Liver (tissue), 9 donors: ENCODE measurements around the gene P4HB. TPM values are rescaled to one million over a fixed set of nuclear protein-coding genes. Genes with fewer than 3 reads are reported as not detected.

Experiments
- DNase-seq: peaks from one replicate; pipeline ENCODE4 v3.0.0-alpha.2; 2017; ENCODE audit warnings: low spot score
- H3K27ac ChIP-seq, 2 donors: one replicate each; pipeline ENCODE4 v1.7.0; 2013; ENCODE audit warnings: inconsistent platforms in 2 of 2, low read length in 2 of 2, control low read depth in 1 of 2, low read depth in 1 of 2, mild to moderate bottlenecking in 1 of 2
- H3K27me3 ChIP-seq, 4 donors: one replicate each; pipeline versions ENCODE4 v1.6.1 to v1.7.0; 2013; ENCODE audit warnings: low read length in 3 of 4, inconsistent platforms in 1 of 4, mild to moderate bottlenecking in 1 of 4, moderate library complexity in 1 of 4; ENCODE audit not compliant: control insufficient read depth in 4 of 4, insufficient read depth in 4 of 4
- H3K36me3 ChIP-seq, 4 donors: one replicate each; pipeline versions ENCODE4 v1.6.1 to v1.7.0; 2013; ENCODE audit warnings: low read length in 3 of 4, mild to moderate bottlenecking in 3 of 4, low read depth in 1 of 4, moderate library complexity in 1 of 4; ENCODE audit not compliant: control insufficient read depth in 4 of 4, insufficient read depth in 3 of 4
- H3K4me1 ChIP-seq, 4 donors: one replicate each; pipeline versions ENCODE4 v1.6.1 to v1.7.0; 2013; ENCODE audit warnings: low read length in 3 of 4, mild to moderate bottlenecking in 3 of 4, moderate library complexity in 1 of 4; ENCODE audit not compliant: control insufficient read depth in 4 of 4, insufficient read depth in 4 of 4
- H3K4me3 ChIP-seq, 3 donors: one replicate each; pipeline versions ENCODE4 v1.6.1 to v1.7.0; 2013; ENCODE audit warnings: low read length in 3 of 3, control low read depth in 1 of 3, low read depth in 1 of 3, mild to moderate bottlenecking in 1 of 3
- H3K9ac ChIP-seq, 2 donors: one replicate each; pipeline ENCODE4 v1.7.0; 2013; ENCODE audit warnings: low read length in 2 of 2, mild to moderate bottlenecking in 2 of 2, moderate library complexity in 2 of 2, control low read depth in 1 of 2, low read depth in 1 of 2
- H3K9me3 ChIP-seq, 4 donors: one replicate each; pipeline versions ENCODE4 v1.6.1 to v1.7.0; 2013; ENCODE audit warnings: low read length in 3 of 4; ENCODE audit not compliant: control insufficient read depth in 4 of 4
- FOXA1 ChIP-seq: IDR thresholded peaks from 2 replicates; pipeline ENCODE4 v1.6.1; 2016; ENCODE audit warnings: antibody characterized with exemption
- HNF4A ChIP-seq, 2 donors: conservative IDR thresholded peaks; 2 replicates each; pipeline ENCODE4 v1.6.1; 2016; ENCODE audit warnings: antibody characterized with exemption in 2 of 2, mild to moderate bottlenecking in 2 of 2
- HNF4G ChIP-seq: IDR thresholded peaks from 2 replicates; pipeline ENCODE4 v1.6.1; 2016; ENCODE audit warnings: antibody characterized with exemption
- JUND ChIP-seq, 2 donors: IDR thresholded peaks; 2 replicates each; pipeline ENCODE4 v1.6.1; 2016; ENCODE audit warnings: antibody characterized with exemption in 2 of 2
- NR2F2 ChIP-seq: IDR thresholded peaks from 2 replicates; pipeline ENCODE4 v1.6.1; 2016; ENCODE audit warnings: antibody characterized with exemption
- RAD21 ChIP-seq, 2 donors: IDR thresholded peaks; 2 replicates each; pipeline ENCODE4 v1.6.1; 2016; ENCODE audit warnings: antibody characterized with exemption in 2 of 2, mild to moderate bottlenecking in 2 of 2
- RXRA ChIP-seq, 2 donors: IDR thresholded peaks; 2 replicates each; pipeline ENCODE4 v1.6.1; 2017 to 2018; ENCODE audit warnings: antibody characterized with exemption in 2 of 2, mild to moderate bottlenecking in 1 of 2
- SP1 ChIP-seq: IDR thresholded peaks from 2 replicates; pipeline ENCODE4 v1.6.1; 2018; ENCODE audit warnings: antibody characterized with exemption, mild to moderate bottlenecking
- TAF1 ChIP-seq: conservative IDR thresholded peaks from 2 replicates; pipeline ENCODE4 v1.6.1; 2016; ENCODE audit warnings: antibody characterized with exemption, mild to moderate bottlenecking
- YY1 ChIP-seq: IDR thresholded peaks from 2 replicates; pipeline ENCODE4 v1.6.1; 2016; ENCODE audit warnings: antibody characterized with exemption, mild to moderate bottlenecking
- WGBS: extraction: QIAGEN DNeasy Blood & Tissue Kit; methylation state at CpG from one replicate; pipeline ENCODE4 v1.1.7; 2013; 5-methylcytosine and 5-hydroxymethylcytosine counted together
- polyA plus RNA-seq, 2 donors: library from polyadenylated mRNA; stranded (reverse) in 1 of 2; unstranded in 1 of 2; fragments of 200-250 nt in 1 of 2; fragments of >200 nt in 1 of 2; fragmentation: Nextera tagmentation in 1 of 2; extraction: Ambion mirVana in 1 of 2; gene quantifications; one replicate each; pipeline versions ENCODE4 v1.2.1 to v1.2.3, GENCODE V29; 2013 to 2015
- total RNA-seq, 2 donors: library from RNA; depleted of rRNA; stranded (reverse); fragments of >200 nt; gene quantifications; one replicate each; pipeline ENCODE4 v1.2.3, GENCODE V29; 2014
- TF ChIP-seq, protein P1 (sequence below): fragments of 150-350 bp; IDR thresholded peaks from 2 replicates; pipeline ENCODE4 v1.5.1; 2017; ENCODE audit warnings: improper control_type of control experiment, low read depth, low read length; ENCODE audit not compliant: missing input control
- TF ChIP-seq, protein P2 (sequence below): IDR thresholded peaks from 2 replicates; pipeline ENCODE4 v1.6.1; 2016; ENCODE audit warnings: antibody characterized with exemption
- TF ChIP-seq, protein P3 (sequence below): IDR thresholded peaks from 2 replicates; pipeline ENCODE4 v1.6.1; 2016; ENCODE audit warnings: antibody characterized with exemption
- TF ChIP-seq, protein P4 (sequence below): IDR thresholded peaks from 2 replicates; pipeline ENCODE4 v1.6.1; 2016; ENCODE audit warnings: antibody characterized with exemption, mild to moderate bottlenecking
- donor health status: healthy.
- donor health status: healthy.
- donor health status: healthy.
- donor health status: healthy.
- donor health status: healthy.

P4HB gene
- total and polyA plus RNA-seq, 4 donors: 1,000 to 3,361 (median 1,576) TPM

DNA sequence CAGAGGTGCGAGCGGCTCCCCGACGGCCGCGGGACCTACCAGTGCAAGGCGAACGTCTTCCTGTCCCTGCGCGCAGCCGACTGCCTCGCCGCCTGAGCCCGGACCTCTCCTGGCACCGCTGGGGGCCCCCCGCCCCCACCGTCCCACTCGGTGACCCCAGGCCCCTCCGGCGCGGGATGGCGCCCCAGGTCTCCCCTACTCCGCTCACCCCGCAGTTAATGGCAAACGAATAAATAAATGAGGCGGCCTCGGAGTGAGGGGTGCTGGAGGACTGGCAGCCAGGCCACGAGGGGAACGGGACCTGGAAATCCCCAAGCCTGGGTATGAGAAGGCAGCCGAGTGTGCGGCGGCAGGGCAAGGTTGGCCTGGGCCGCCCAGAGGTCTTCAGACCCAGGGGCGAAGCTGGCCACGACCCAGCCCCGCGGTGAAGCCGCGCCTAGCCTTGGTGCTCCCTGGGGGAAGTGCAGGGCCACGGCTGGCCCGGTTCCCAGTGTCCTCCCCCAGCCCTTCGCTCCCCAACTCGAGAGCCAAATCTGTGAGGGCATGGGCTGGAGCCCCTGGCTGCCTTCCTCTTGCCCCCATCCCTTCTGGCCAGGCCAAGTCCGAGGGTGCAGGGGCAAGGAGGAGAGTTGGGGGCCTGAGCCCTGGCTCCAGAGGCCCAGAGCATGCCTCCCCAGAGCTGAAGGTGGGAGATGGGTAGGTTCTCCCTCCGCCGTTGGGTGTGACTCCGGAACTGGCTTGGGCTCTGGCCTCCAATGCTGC lies 42.5 kb upstream of the P4HB start:
- Histone ChIP-seq H3K9me3 (no peaks in the 10 kb centered on the region), H3K9ac (no peak overlapping the region), H3K4me1 (peaks cover 2 to 26% (median 15%) of the 10 kb centered on the region in 4 donors), H3K27me3 (no peaks in the 10 kb centered on the region), H3K36me3 (peaks cover 3 to 45% (median 23%) of the 10 kb centered on the region in 4 donors), H3K4me3 (peak overlapping the region in 1 of 3 donors; percentile 32), H3K27ac (no peak overlapping the region)
- no peak for TF ChIP-seq JUND (IDR thresholded peaks at IDR 0.05)
- TF ChIP-seq RAD21 (IDR thresholded peaks at IDR 0.05): no peak
- no peak for TF ChIP-seq TAF1
- no peak for TF ChIP-seq HNF4G
- TF ChIP-seq, protein P1, sequence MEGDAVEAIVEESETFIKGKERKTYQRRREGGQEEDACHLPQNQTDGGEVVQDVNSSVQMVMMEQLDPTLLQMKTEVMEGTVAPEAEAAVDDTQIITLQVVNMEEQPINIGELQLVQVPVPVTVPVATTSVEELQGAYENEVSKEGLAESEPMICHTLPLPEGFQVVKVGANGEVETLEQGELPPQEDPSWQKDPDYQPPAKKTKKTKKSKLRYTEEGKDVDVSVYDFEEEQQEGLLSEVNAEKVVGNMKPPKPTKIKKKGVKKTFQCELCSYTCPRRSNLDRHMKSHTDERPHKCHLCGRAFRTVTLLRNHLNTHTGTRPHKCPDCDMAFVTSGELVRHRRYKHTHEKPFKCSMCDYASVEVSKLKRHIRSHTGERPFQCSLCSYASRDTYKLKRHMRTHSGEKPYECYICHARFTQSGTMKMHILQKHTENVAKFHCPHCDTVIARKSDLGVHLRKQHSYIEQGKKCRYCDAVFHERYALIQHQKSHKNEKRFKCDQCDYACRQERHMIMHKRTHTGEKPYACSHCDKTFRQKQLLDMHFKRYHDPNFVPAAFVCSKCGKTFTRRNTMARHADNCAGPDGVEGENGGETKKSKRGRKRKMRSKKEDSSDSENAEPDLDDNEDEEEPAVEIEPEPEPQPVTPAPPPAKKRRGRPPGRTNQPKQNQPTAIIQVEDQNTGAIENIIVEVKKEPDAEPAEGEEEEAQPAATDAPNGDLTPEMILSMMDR: no peak
- TF ChIP-seq, protein P2, sequence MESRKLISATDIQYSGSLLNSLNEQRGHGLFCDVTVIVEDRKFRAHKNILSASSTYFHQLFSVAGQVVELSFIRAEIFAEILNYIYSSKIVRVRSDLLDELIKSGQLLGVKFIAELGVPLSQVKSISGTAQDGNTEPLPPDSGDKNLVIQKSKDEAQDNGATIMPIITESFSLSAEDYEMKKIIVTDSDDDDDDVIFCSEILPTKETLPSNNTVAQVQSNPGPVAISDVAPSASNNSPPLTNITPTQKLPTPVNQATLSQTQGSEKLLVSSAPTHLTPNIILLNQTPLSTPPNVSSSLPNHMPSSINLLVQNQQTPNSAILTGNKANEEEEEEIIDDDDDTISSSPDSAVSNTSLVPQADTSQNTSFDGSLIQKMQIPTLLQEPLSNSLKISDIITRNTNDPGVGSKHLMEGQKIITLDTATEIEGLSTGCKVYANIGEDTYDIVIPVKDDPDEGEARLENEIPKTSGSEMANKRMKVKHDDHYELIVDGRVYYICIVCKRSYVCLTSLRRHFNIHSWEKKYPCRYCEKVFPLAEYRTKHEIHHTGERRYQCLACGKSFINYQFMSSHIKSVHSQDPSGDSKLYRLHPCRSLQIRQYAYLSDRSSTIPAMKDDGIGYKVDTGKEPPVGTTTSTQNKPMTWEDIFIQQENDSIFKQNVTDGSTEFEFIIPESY: no peak
- TF ChIP-seq, protein P3, sequence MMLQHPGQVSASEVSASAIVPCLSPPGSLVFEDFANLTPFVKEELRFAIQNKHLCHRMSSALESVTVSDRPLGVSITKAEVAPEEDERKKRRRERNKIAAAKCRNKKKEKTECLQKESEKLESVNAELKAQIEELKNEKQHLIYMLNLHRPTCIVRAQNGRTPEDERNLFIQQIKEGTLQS: no peak
- WGBS: 25% methylated on average over 47 of the region's 47 CpGs
- DNase-seq: no peak

DNA sequence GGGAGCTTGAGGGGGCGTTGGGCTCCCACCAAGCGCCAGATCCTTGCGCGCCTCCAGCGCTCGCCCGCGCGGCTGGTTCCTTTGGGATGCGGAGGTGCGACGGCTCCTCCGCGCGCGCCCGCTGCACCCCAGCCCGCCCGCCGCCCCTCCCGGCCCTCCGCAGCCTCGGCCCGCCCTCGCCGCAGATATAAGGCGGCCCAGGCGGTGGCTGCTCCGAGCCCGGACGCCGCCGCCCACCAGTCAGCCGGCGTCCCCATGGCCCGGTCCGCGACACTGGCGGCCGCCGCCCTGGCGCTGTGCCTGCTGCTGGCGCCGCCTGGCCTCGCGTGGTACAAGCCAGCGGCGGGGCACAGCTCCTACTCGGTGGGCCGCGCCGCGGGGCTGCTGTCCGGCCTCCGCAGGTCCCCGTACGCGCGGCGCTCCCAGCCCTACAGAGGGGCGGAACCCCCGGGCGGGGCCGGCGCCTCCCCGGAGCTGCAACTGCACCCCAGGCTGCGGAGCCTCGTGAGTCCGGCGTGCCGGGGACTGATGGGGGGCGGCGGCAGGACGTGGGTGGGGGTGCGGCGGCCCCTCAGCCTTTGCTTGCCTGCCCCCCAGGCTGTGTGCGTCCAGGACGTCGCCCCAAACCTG lies 41.8 kb upstream of the P4HB start, which contains the start of gene NPB:
TSS of gene NPB (plus strand) at position 216 of the 630 bp plus-strand sequence. CDS start at position 256, 40 bp downstream.
- H3K36me3 ChIP-seq: peaks cover 3 to 45% (median 18%) of the 10 kb centered on the region in 4 donors
- no peak within 1 kb of the TSS for H3K27ac ChIP-seq
- TF ChIP-seq, protein P3: no peak
- TF ChIP-seq TAF1: no peak
- TF ChIP-seq, protein P4, sequence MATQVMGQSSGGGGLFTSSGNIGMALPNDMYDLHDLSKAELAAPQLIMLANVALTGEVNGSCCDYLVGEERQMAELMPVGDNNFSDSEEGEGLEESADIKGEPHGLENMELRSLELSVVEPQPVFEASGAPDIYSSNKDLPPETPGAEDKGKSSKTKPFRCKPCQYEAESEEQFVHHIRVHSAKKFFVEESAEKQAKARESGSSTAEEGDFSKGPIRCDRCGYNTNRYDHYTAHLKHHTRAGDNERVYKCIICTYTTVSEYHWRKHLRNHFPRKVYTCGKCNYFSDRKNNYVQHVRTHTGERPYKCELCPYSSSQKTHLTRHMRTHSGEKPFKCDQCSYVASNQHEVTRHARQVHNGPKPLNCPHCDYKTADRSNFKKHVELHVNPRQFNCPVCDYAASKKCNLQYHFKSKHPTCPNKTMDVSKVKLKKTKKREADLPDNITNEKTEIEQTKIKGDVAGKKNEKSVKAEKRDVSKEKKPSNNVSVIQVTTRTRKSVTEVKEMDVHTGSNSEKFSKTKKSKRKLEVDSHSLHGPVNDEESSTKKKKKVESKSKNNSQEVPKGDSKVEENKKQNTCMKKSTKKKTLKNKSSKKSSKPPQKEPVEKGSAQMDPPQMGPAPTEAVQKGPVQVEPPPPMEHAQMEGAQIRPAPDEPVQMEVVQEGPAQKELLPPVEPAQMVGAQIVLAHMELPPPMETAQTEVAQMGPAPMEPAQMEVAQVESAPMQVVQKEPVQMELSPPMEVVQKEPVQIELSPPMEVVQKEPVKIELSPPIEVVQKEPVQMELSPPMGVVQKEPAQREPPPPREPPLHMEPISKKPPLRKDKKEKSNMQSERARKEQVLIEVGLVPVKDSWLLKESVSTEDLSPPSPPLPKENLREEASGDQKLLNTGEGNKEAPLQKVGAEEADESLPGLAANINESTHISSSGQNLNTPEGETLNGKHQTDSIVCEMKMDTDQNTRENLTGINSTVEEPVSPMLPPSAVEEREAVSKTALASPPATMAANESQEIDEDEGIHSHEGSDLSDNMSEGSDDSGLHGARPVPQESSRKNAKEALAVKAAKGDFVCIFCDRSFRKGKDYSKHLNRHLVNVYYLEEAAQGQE: no peak
- no peak for TF ChIP-seq NR2F2
- TF ChIP-seq RXRA (IDR thresholded peaks at IDR 0.05): no peak
- TF ChIP-seq FOXA1: no peak
- TF ChIP-seq SP1: no peak
- TF ChIP-seq, protein P2: no peak
- TF ChIP-seq HNF4G: no peak
- no peak for TF ChIP-seq YY1
- no peak for TF ChIP-seq HNF4A (conservative IDR thresholded peaks at IDR 0.05)
- no peak for TF ChIP-seq RAD21 (IDR thresholded peaks at IDR 0.05)
- no peak for TF ChIP-seq JUND (IDR thresholded peaks at IDR 0.05)
- DNase-seq: no peak
- WGBS: 2% methylated on average over 79 of the region's 79 CpGs
- no peaks in the 10 kb centered on the region for H3K9me3 ChIP-seq
- peaks cover 2 to 23% (median 14%) of the 10 kb centered on the region in 4 donors for H3K4me1 ChIP-seq
- no peaks in the 10 kb centered on the region for H3K27me3 ChIP-seq
- H3K9ac ChIP-seq: no peak within 1 kb of the TSS
- H3K4me3 ChIP-seq: peak within 1 kb of the TSS in 1 of 3 donors; percentile 32
